Activated naive CD4-positive, alpha-beta T cell treated with anti-CD3 and anti-CD28 coated beads for 36 hours (primary cell): ENCODE data around the gene SLC35B2. TPM values are rescaled to one million over a fixed set of nuclear protein-coding genes. Genes with fewer than 3 reads are reported as not detected.
A peak's percentile ranks its signal among the peaks of the same experiment; 100 is the strongest.

Source experiments
- CTCF ChIA-PET: fragments of 350-600 bp; sonication (Branson Sonifier 250); formaldehyde crosslinking; loops from one replicate; lab custom pipeline; 2021; ENCODE audit warnings: antibody characterized with exemption; lab: Charles Lee
- DNase-seq: peaks from one replicate; pipeline ENCODE4 v3.0.0-alpha.2; 2020
- H3K27ac Mint-ChIP-seq: one replicate; pipeline ENCODE4 v1.8.0; 2021; ENCODE audit warnings: mild to moderate bottlenecking, mixed read lengths
- H3K27me3 Mint-ChIP-seq: one replicate; pipeline ENCODE4 v1.8.0; 2021; ENCODE audit warnings: low read depth, mixed read lengths
- H3K36me3 Mint-ChIP-seq: one replicate; pipeline ENCODE4 v1.8.0; 2021; ENCODE audit warnings: low read depth, mixed read lengths
- H3K4me1 Mint-ChIP-seq: one replicate; pipeline ENCODE4 v1.8.0; 2021; ENCODE audit warnings: low read depth, mixed read lengths
- H3K4me3 Mint-ChIP-seq: one replicate; pipeline ENCODE4 v1.8.0; 2021; ENCODE audit warnings: mild to moderate bottlenecking, moderate library complexity, mixed read lengths
- H3K9me3 Mint-ChIP-seq: one replicate; pipeline ENCODE4 v1.8.0; 2021; ENCODE audit warnings: mixed read lengths
- intact Hi-C: fragments of 100-400 bp; cut with micrococcal nuclease; formaldehyde crosslinking; loops from one replicate; pipeline ENCODE4 v1.15.1; 2023
- total RNA-seq, 2 experiments: library from RNA; stranded (reverse); gene quantifications; one replicate each; pipeline ENCODE4 v1.2.3, GENCODE V29; 2021

The SLC35B2 gene
- total RNA-seq, 2 experiments from 2014 or later, result 7.2 to 7.3 TPM

- intact Hi-C loops, result loop anchor here (1.0 to 5.0 kb wide), 6 partner anchors 16 to 117 kb away; partner anchors contain the start of genes AARS2, NFKBIE and SLC35B2
- Mint-ChIP-seq H3K27ac (peak overlapping the region; percentile 21), H3K27me3 (peaks cover 2% of the 10 kb centered on the region), H3K36me3 (peaks cover 3% of the 10 kb centered on the region), H3K9me3 (no peaks in the 10 kb centered on the region), H3K4me1 (peaks cover 45% of the 10 kb centered on the region), H3K4me3 (no peak overlapping the region)
- CTCF ChIA-PET, result interaction anchor here (0.6 to 5.9 kb wide), 7 partner anchors 9 to 118 kb away, joined by 3 to 77 read pairs (median 5); partner anchors contain the start of genes MRPL14 and TMEM63B
- DNase-seq, result no peak
Observed at GRCh38 chr6:44220913-44221290, 36.4 kb downstream of the SLC35B2 start.

- H3K27me3 Mint-ChIP-seq, result peaks cover 2% of the 10 kb centered on the region
- peaks cover 39% of the 10 kb centered on the region for H3K4me1 Mint-ChIP-seq
- CTCF ChIA-PET, result interaction anchor here (0.6 to 1.3 kb wide), 4 partner anchors 15 to 118 kb away, joined by 3 to 6 read pairs (median 4); no protein-coding TSS in a partner anchor
- no peaks in the 10 kb centered on the region for H3K9me3 Mint-ChIP-seq
- no peak overlapping the region for H3K27ac Mint-ChIP-seq
- no peak overlapping the region for H3K4me3 Mint-ChIP-seq
- intact Hi-C loops, result loop anchor here (2.0 to 5.0 kb wide), 3 partner anchors 37 to 92 kb away; partner anchors contain the start of genes AARS2 and SLC35B2
- DNase-seq, result no peak
- peaks cover 2% of the 10 kb centered on the region for H3K36me3 Mint-ChIP-seq
Observed at GRCh38 chr6:44219815-44220784, 37.2 kb downstream of the SLC35B2 start.

- Mint-ChIP-seq H3K27me3 (peaks cover 2% of the 10 kb centered on the region), H3K27ac (no peak overlapping the region), H3K9me3 (no peaks in the 10 kb centered on the region), H3K36me3 (no peaks in the 10 kb centered on the region), H3K4me1 (peaks cover 30% of the 10 kb centered on the region), H3K4me3 (peak overlapping the region; percentile 55)
- peak; percentile 31 for DNase-seq
- intact Hi-C loops, result no loop called here
- CTCF ChIA-PET, result interaction anchor here (1.3 kb wide), 1 partner anchor 16 kb away, joined by 3 read pairs; no protein-coding TSS in a partner anchor
Observed at GRCh38 chr6:44219053-44219814, 38.1 kb downstream of the SLC35B2 start.

- Mint-ChIP-seq H3K36me3 (no peaks in the 10 kb centered on the region), H3K4me3 (no peak overlapping the region), H3K27ac (no peak overlapping the region), H3K27me3 (peaks cover 2% of the 10 kb centered on the region), H3K9me3 (no peaks in the 10 kb centered on the region), H3K4me1 (peaks cover 23% of the 10 kb centered on the region)
- no peak for DNase-seq
- CTCF ChIA-PET, result interaction anchor here (1.0 kb wide), 1 partner anchor 19 kb away, joined by 6 read pairs; no protein-coding TSS in a partner anchor
- intact Hi-C loops, result no loop called here
Observed at GRCh38 chr6:44217332-44218143, 39.8 kb downstream of the SLC35B2 start.

- H3K36me3 Mint-ChIP-seq, result no peaks in the 10 kb centered on the region
- H3K4me1 Mint-ChIP-seq, result peaks cover 18% of the 10 kb centered on the region
- H3K27me3 Mint-ChIP-seq, result peaks cover 2% of the 10 kb centered on the region
- intact Hi-C loops, result no loop called here
- H3K27ac Mint-ChIP-seq, result no peak within 1 kb of the TSS
- CTCF ChIA-PET, result interaction anchor here (0.7 to 0.9 kb wide), 2 partner anchors 53 to 443 kb away, joined by 3 to 5 read pairs; no protein-coding TSS in a partner anchor
- no peak within 1 kb of the TSS for H3K4me3 Mint-ChIP-seq
- H3K9me3 Mint-ChIP-seq, result no peaks in the 10 kb centered on the region
- no peak for DNase-seq
Observed at GRCh38 chr6:44216677-44217331, 40.5 kb downstream of the SLC35B2 start, which contains the start of gene MYMX. TSS of gene MYMX (plus strand) at chr6:44216926. CDS start at chr6:44217472, 546 bp downstream.

GRCh38 chr6:44214307-44214706 lies 43.0 kb downstream of the SLC35B2 start:
- intact Hi-C loops, result no loop called here
- no peaks in the 10 kb centered on the region for H3K36me3 Mint-ChIP-seq

GRCh38 chr6:44211284-44211683 lies 46.0 kb downstream of the SLC35B2 start:
- Mint-ChIP-seq H3K4me3 (no peak overlapping the region), H3K27ac (no peak overlapping the region), H3K4me1 (no peaks in the 10 kb centered on the region), H3K36me3 (no peaks in the 10 kb centered on the region), H3K9me3 (no peaks in the 10 kb centered on the region), H3K27me3 (no peaks in the 10 kb centered on the region)
- intact Hi-C loops, result no loop called here
- no peak for DNase-seq
- CTCF ChIA-PET, result no interaction called here

More at GRCh38 chr6:44214307-44214706, 43.0 kb downstream of the SLC35B2 start:
- no peak for DNase-seq
- Mint-ChIP-seq H3K9me3 (no peaks in the 10 kb centered on the region), H3K4me1 (peaks cover 6% of the 10 kb centered on the region), H3K4me3 (no peak overlapping the region), H3K27me3 (peaks cover 2% of the 10 kb centered on the region), H3K27ac (no peak overlapping the region)
- CTCF ChIA-PET, result no interaction called here

- Mint-ChIP-seq H3K36me3 (no peaks in the 10 kb centered on the region), H3K27me3 (no peaks in the 10 kb centered on the region), H3K4me3 (no peak overlapping the region), H3K27ac (no peak overlapping the region), H3K4me1 (no peaks in the 10 kb centered on the region), H3K9me3 (no peaks in the 10 kb centered on the region)
- CTCF ChIA-PET, result interaction anchor here (0.6 to 2.1 kb wide), 2 partner anchors 35 to 164 kb away, joined by 3 to 5 read pairs; no protein-coding TSS in a partner anchor
- no peak for DNase-seq
- intact Hi-C loops, result no loop called here
Observed at GRCh38 chr6:44207966-44208365, 49.4 kb downstream of the SLC35B2 start.

Other genes with a start within 250 kb of the SLC35B2 start
- gene MRPL14, start 130.1 kb downstream of the SLC35B2 start, total RNA-seq, result 10 to 100 TPM; 40.9 to 41.0 TPM
- 1 to 10 TPM; 7.8 to 8.3 TPM for gene TMEM63B, start 130.0 kb downstream of the SLC35B2 start, total RNA-seq
- not detected for gene CAPN11, start 98.7 kb downstream of the SLC35B2 start, total RNA-seq
- not detected for gene MYMX, start 40.6 kb downstream of the SLC35B2 start, total RNA-seq
- gene SLC29A1, start 33.9 kb downstream of the SLC35B2 start, total RNA-seq, result 10 to 100 TPM; 32.7 to 33.4 TPM
- gene HSP90AB1, start 10.4 kb downstream of the SLC35B2 start, total RNA-seq, result 1,000 to 10,000 TPM; 1,951 to 2,044 TPM
- 1 to 10 TPM; 9.1 to 9.6 TPM for gene NFKBIE, start 8.0 kb upstream of the SLC35B2 start, total RNA-seq
- not detected for gene TMEM151B, start 12.9 kb upstream of the SLC35B2 start, total RNA-seq
- 10 to 100 TPM; 11.6 to 12.9 TPM for gene AARS2, start 55.8 kb upstream of the SLC35B2 start, total RNA-seq
- not detected for gene SPATS1, start 85.1 kb upstream of the SLC35B2 start, total RNA-seq
- gene CDC5L, start 130.2 kb upstream of the SLC35B2 start, total RNA-seq, result 10 to 100 TPM; 17.9 to 18.8 TPM